K562 (cell line): ENCODE results near the gene DNAJC17. TPM values are rescaled to one million over a fixed set of nuclear protein-coding genes. Genes with fewer than 3 reads are reported as not detected.

ENCODE experiments used
- ATAC-seq: fragments of 200-7000 bp; cut with Tn5 transposase; 3 replicates; pipeline ENCODE4 v1.9.1; 2020; ENCODE audit warnings: moderate library complexity
- BruUV-seq: library from RNA; stranded (reverse); fragments of 400-500 nt; replicated peaks from 2 replicates; lab custom pipeline; 2021; lab: Mats Ljungman, UMichigan
- CTCF ChIA-PET: fragments of 300-600 bp; formaldehyde crosslinking; extraction: SDS; loops from one replicate; lab custom pipeline; 2021; ENCODE audit warnings: low intra/inter-chr PET ratio; lab: Yijun Ruan, JAX
- POLR2A ChIA-PET: fragments of 300-600, 350-650 bp; sonication (Branson Sonifier 250); formaldehyde crosslinking; extraction: SDS; loops from one replicate; lab custom pipeline; 2021; ENCODE audit warnings: antibody characterized with exemption, inconsistent platforms; lab: Yijun Ruan, JAX
- DNase-seq, 4 experiments: peaks; one replicate each; pipeline versions ENCODE4 v3.0.0 to v3.0.0-alpha.2; 2011 to 2018; ENCODE audit warnings: low spot score in 3 of 4, mixed read lengths in 3 of 4; ENCODE audit errors: extremely low read depth in 1 of 4
- FAIRE-seq: peaks from 2 replicates; lab custom pipeline; 2011; peaks lifted over from hg19 to GRCh38; lab: Jason Lieb, UNC
- H2AFZ ChIP-seq: 2 replicates; pipeline ENCODE4 v1.6.0; 2011; ENCODE audit warnings: low read depth, low read length, control low read depth, inconsistent platforms
- H3K27ac ChIP-seq: fragments of 200-600 bp; 3 replicates; pipeline ENCODE4 v1.8.0; 2011; ENCODE audit warnings: low read depth, mild to moderate bottlenecking, control low read depth, inconsistent platforms, low read length, moderate library complexity, mixed read lengths; ENCODE audit errors: extremely low read depth
- H3K27me3 ChIP-seq, 2 experiments: fragments of 300-600 bp in 1 of 2; 2 replicates in 1 of 2; 3 replicates in 1 of 2; pipeline versions ENCODE4 v1.6.0 to v1.8.0; 2011; ENCODE audit warnings: inconsistent platforms in 2 of 2, low read length in 2 of 2, mild to moderate bottlenecking in 1 of 2, mixed read lengths in 1 of 2, moderate library complexity in 1 of 2; ENCODE audit not compliant: control insufficient read depth in 2 of 2, insufficient read depth in 2 of 2
- H3K36me3 ChIP-seq: fragments of 300-600 bp; 3 replicates; pipeline ENCODE4 v1.8.0; 2011; ENCODE audit warnings: mild to moderate bottlenecking, low read length, inconsistent platforms; ENCODE audit not compliant: control insufficient read depth, insufficient read depth
- H3K4me1 ChIP-seq, 2 experiments: fragments of 200-600 bp in 1 of 2; replicated peaks in 1 of 2; 2 replicates in 1 of 2; 3 replicates in 1 of 2; pipeline versions ENCODE4 v1.5.1 to v1.8.0; 2011; ENCODE audit warnings: inconsistent platforms in 2 of 2, low read length in 2 of 2, mild to moderate bottlenecking in 1 of 2, mixed read lengths in 1 of 2, moderate library complexity in 1 of 2; ENCODE audit not compliant: control insufficient read depth in 2 of 2, insufficient read depth in 2 of 2
- H3K4me2 ChIP-seq: 2 replicates; pipeline ENCODE4 v1.6.1; 2011; ENCODE audit warnings: low read length, control low read depth, inconsistent platforms, mixed read lengths; ENCODE audit not compliant: insufficient read depth
- H3K4me3 ChIP-seq: fragments of 200-600 bp; sonication (generic), shearing (Covaris generic); 2 replicates; pipeline ENCODE4 v1.5.1; 2016; ENCODE audit warnings: control low read depth, inconsistent platforms
- H3K79me2 ChIP-seq: fragments of 200-600 bp; 3 replicates; pipeline ENCODE4 v1.8.0; 2011; ENCODE audit warnings: low read length, inconsistent platforms; ENCODE audit not compliant: control insufficient read depth, insufficient read depth
- H3K9ac ChIP-seq, 2 experiments: 2 replicates each; pipeline versions ENCODE4 v1.6.0 to v1.6.1; 2011; ENCODE audit warnings: low read depth in 2 of 2, low read length in 2 of 2, control low read depth in 1 of 2, inconsistent platforms in 1 of 2, mild to moderate bottlenecking in 1 of 2, mixed read lengths in 1 of 2; ENCODE audit not compliant: insufficient read depth in 1 of 2
- H3K9me1 ChIP-seq: one replicate; pipeline ENCODE4 v1.6.0; 2011; ENCODE audit warnings: inconsistent platforms, mild to moderate bottlenecking, low read length, moderate library complexity; ENCODE audit not compliant: control insufficient read depth, insufficient read depth
- H3K9me3 ChIP-seq: replicated peaks from 2 replicates; pipeline ENCODE4 v1.5.1; 2011; ENCODE audit warnings: low read depth, low read length, inconsistent platforms; ENCODE audit not compliant: control insufficient read depth, insufficient read depth
- H4K20me1 ChIP-seq: replicated peaks from 2 replicates; pipeline ENCODE4 v1.6.1; 2011; ENCODE audit warnings: low read length, inconsistent platforms, mixed read lengths; ENCODE audit not compliant: control insufficient read depth, insufficient read depth
- PKNOX1 ChIP-seq: fragments of 450-650 bp; IDR thresholded peaks from 2 replicates; pipeline ENCODE4 v1.6.1; 2016
- TFE3 ChIP-seq: fragments of 450-650 bp; formaldehyde crosslinking; IDR thresholded peaks from 2 replicates; pipeline ENCODE4 v1.4.0; 2020; ENCODE audit warnings: mild to moderate bottlenecking, mixed read lengths
- WGBS: fragments of 100-300 bp; shearing (Covaris generic); methylation state at CpG from one replicate; pipeline ENCODE4 v1.1.6; 2016; ENCODE audit warnings: low coverage, mixed read lengths; ENCODE audit not compliant: insufficient coverage; ENCODE audit errors: missing lambda C conversion rate; 5-methylcytosine and 5-hydroxymethylcytosine counted together
- in situ Hi-C: fragments of 300-500 bp; cut with MboI; formaldehyde crosslinking; loops from 4 replicates; pipeline ENCODE4 v1.15.0; 2018; ENCODE audit warnings: inconsistent platforms, mixed read lengths
- intact Hi-C: fragments of 100-400 bp; cut with micrococcal nuclease; formaldehyde crosslinking; loops from 2 replicates; pipeline ENCODE4 v1.14.2; 2022
- polyA plus RNA-seq, 8 experiments: library from polyadenylated mRNA; depleted of rRNA in 4 of 8; stranded (reverse) in 5 of 8; unstranded in 3 of 8; fragments of >200 nt; fragmentation: Nextera tagmentation in 2 of 8; fragmentation: Illumina TruSeq in 1 of 8; extraction: Ambion mirVana in 2 of 8; extraction: Trizol in 1 of 8; gene quantifications; 2 replicates each; pipeline versions ENCODE4 v1.2.1 to v1.2.3, GENCODE V29; 2011 to 2014; ENCODE audit warnings: inconsistent platforms in 1 of 8, missing spikeins in 1 of 8
- total RNA-seq, 7 experiments: library from RNA; depleted of rRNA in 6 of 7; stranded (reverse); fragments of >200 nt in 6 of 7; fragmentation: Illumina TruSeq in 2 of 7; extraction: Trizol in 2 of 7; gene quantifications; 2 replicates each; pipeline versions ENCODE4 v1.2.1 to v1.2.3, GENCODE V29; 2011 to 2021; ENCODE audit warnings: low replicate concordance in 1 of 7

The DNAJC17 gene
- total and polyA plus RNA-seq, 9 of the 15 experiments (the other 6 are each of a cell fraction or from before 2014, with no cell fraction given) = 2.4 to 79.4 (median 44.2) TPM

GRCh38 chr15:40828447-40829036, 21.3 kb upstream of the DNAJC17 start, which contains the start of gene PPP1R14D:
Gene PPP1R14D, minus strand, starts transcription at chr15:40828708. Its CDS starts 67 bp downstream, at chr15:40828641.
- peak within 1 kb of the TSS; percentile 88 for H2AFZ ChIP-seq
- H3K27ac ChIP-seq = no peak within 1 kb of the TSS
- ATAC-seq (peak; percentile 37; the same call in 2 of the 3 replicates), FAIRE-seq (no peak), DNase-seq (no peak)
- no TSS peak for BruUV-seq
- in situ Hi-C loops = no loop called here
- H3K9me1 ChIP-seq = no peaks in the 10 kb centered on the region
- H3K4me3 ChIP-seq = no peak within 1 kb of the TSS
- POLR2A ChIA-PET = interaction anchor here (0.6 to 1.4 kb wide), 6 partner anchors 9 to 288 kb away, joined by 3 to 10 read pairs (median 4); partner anchors contain the start of gene INO80
- peaks cover 5 to 28% of the 10 kb centered on the region in 2 experiments; a peak in 4 of 5 replicates for H3K4me1 ChIP-seq
- H3K79me2 ChIP-seq = no peaks in the 10 kb centered on the region
- peak within 1 kb of the TSS; percentile 17; the same call in 1 of the 2 replicates for H3K4me2 ChIP-seq
- H4K20me1 ChIP-seq = peaks cover 4% of the 10 kb centered on the region
- H3K36me3 ChIP-seq = no peaks in the 10 kb centered on the region
- H3K27me3 ChIP-seq = no peaks in the 10 kb centered on the region
- intact Hi-C loops = no loop called here
- TF ChIP-seq TFE3 (CRISPR knock-in tag) (no peak), PKNOX1 (peak; percentile 39; the same call in 1 of the 2 replicates)
- 49% methylated on average over 6 of the region's 6 CpGs for WGBS
- H3K9ac ChIP-seq = no peak within 1 kb of the TSS
- CTCF ChIA-PET = interaction anchor here (0.7 kb wide), 1 partner anchor 12 kb away, joined by 4 read pairs; no protein-coding TSS in a partner anchor
- no peaks in the 10 kb centered on the region for H3K9me3 ChIP-seq
